ENCODE results near the gene B4GALNT3.

Gene B4GALNT3

DNA sequence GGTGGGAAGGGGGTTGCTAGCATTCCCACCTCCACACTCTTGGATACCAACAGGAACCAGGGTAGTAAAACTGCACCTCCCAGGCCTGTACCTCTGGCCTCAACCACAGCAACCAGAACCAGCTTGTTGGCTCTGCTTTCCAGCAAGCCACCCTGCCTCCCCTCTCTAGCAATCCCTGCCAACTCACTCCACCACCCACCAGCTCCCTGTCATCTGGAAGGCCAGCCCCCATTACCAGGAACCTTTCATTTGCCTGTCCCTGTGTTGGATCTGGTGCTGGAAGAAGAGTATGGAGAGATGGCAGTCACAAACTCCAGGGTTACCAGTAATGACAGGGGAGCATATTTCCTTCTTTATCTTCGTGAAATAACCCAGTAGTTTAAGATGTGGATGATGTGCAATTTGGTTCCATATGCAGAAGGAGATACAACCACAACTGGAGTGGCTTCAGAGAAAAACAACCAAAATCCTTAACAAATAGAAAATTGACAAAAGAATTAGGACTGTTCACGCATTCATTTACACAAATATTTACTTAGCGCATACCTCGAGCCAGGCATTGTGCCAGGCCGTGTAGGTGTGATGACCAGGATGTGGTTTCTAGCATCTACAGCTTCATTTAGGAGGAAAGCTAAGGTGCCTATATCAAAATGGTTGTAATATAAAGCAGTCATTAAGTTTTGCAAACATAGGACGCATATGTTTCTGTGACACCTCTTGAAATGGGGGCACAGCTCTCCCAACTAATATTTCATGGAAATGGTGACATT is 3.4 kb downstream of the B4GALNT3 start:
- H2BK15ac ChIP-seq (ENCODE audit: low read depth, poor library complexity, severe bottlenecking): no peak overlapping the region
- no peak overlapping the region for H2BK12ac ChIP-seq (ENCODE audit: low read length in 2 of 2)
- H3K14ac ChIP-seq (ENCODE audit: low read length in 2 of 2): no peak overlapping the region
- no peak overlapping the region for H3K9ac ChIP-seq (ENCODE audit: low read length)
- H3K4me1 ChIP-seq (ENCODE audit: control insufficient read depth, insufficient read depth, low read depth, low read length): peaks cover 10% of the 10 kb centered on the region
- no peak overlapping the region for H3K23ac ChIP-seq (ENCODE audit: low read length in 2 of 2)
- no peak overlapping the region for H2AFZ ChIP-seq (ENCODE audit: low read depth, low read length)
- no peaks in the 10 kb centered on the region for H3K79me1 ChIP-seq (replicated peaks; ENCODE audit: low read length, poor library complexity, severe bottlenecking)
- 86% methylated on average over 5 of the region's 6 CpGs for WGBS
- no peaks in the 10 kb centered on the region for H3K9me3 ChIP-seq (ENCODE audit: control insufficient read depth, low read length)
- no peak overlapping the region for H3K27ac ChIP-seq (ENCODE audit: low read length, poor library complexity, severe bottlenecking)
- H3K4me2 ChIP-seq (ENCODE audit: low read length, poor library complexity, severe bottlenecking): no peak overlapping the region
- H2BK5ac ChIP-seq (ENCODE audit: low read depth, low read length, poor library complexity, severe bottlenecking): no peak overlapping the region
- H3K4me3 ChIP-seq (ENCODE audit: insufficient read depth in 1 of 2, low read depth in 1 of 2, low read length in 2 of 2): no peak overlapping the region
- no peak overlapping the region for H4K91ac ChIP-seq (ENCODE audit: low read length)
- H4K8ac ChIP-seq (ENCODE audit: low read length): no peak overlapping the region
- no peak for DNase-seq
- H3K4ac ChIP-seq (ENCODE audit: low read depth in 1 of 2, low read length in 2 of 2): no peak overlapping the region
- no peaks in the 10 kb centered on the region for H3K36me3 ChIP-seq (ENCODE audit: control insufficient read depth in 1 of 2, insufficient read depth in 2 of 2, low read depth in 1 of 2, low read length in 2 of 2)
- H2AK5ac ChIP-seq (ENCODE audit: low read length, severe bottlenecking): no peak overlapping the region
- no peak overlapping the region for H3K18ac ChIP-seq (ENCODE audit: low read depth in 1 of 2, low read length in 2 of 2)
- H3K27me3 ChIP-seq (ENCODE audit: control insufficient read depth in 1 of 2, insufficient read depth in 1 of 2, low read length in 2 of 2): peaks cover 40 to 82% of the 10 kb centered on the region in 2 experiments
- no peak overlapping the region for H2BK120ac ChIP-seq (ENCODE audit: low read depth, low read length)

DNA sequence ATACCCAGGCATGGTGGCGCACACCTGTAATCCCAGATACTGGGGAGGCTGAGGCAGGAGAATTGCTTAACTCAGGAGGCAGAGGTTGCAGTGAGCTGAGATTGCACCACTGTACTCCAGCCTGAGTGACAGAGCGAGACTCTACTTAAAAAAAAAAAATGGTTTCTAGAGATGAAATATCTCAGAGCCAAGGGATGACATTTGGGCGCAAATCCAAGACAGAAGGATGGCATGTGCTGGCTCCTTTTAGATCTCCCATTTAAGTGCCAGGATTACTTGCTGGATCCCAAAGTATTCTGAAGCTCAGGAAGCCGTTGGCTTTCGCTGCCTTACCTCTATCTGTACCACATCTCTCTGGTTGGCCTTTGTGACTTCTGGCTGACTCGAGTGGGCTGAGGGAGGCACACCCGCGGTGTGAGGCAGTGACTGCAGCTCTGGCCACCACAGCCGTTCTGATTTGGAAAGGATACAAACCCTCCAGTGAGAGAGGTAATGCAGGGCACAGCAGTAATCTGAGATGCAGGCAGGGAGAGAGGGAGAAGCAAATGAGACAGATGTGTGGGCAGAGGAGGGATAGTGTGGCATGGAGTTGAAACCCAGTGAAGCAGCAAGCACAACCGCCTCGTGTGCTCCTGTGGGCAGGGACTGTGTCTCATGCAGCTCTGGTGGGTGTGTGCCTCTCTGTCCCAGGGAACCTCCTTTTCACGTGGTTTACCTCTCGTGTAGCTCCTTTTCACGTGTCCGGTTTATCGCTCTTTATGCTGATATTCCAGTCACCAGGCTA is 4.9 kb downstream of the B4GALNT3 start:
- no peak overlapping the region for H3K18ac ChIP-seq (ENCODE audit: low read depth in 1 of 2, low read length in 2 of 2)
- H2BK120ac ChIP-seq (ENCODE audit: low read depth, low read length): no peak overlapping the region
- H2AFZ ChIP-seq (ENCODE audit: low read depth, low read length): no peak overlapping the region
- H4K8ac ChIP-seq (ENCODE audit: low read length): no peak overlapping the region
- H3K23ac ChIP-seq (ENCODE audit: low read length in 2 of 2): no peak overlapping the region
- no peak overlapping the region for H2BK15ac ChIP-seq (ENCODE audit: low read depth, poor library complexity, severe bottlenecking)
- H3K9ac ChIP-seq (ENCODE audit: low read length): no peak overlapping the region
- H3K36me3 ChIP-seq (ENCODE audit: control insufficient read depth in 1 of 2, insufficient read depth in 2 of 2, low read depth in 1 of 2, low read length in 2 of 2): no peaks in the 10 kb centered on the region
- no peak overlapping the region for H3K4me2 ChIP-seq (ENCODE audit: low read length, poor library complexity, severe bottlenecking)
- no peak overlapping the region for H3K4me3 ChIP-seq (ENCODE audit: insufficient read depth in 1 of 2, low read depth in 1 of 2, low read length in 2 of 2)
- H3K27me3 ChIP-seq (ENCODE audit: control insufficient read depth in 1 of 2, insufficient read depth in 1 of 2, low read length in 2 of 2): peaks cover 25 to 80% of the 10 kb centered on the region in 2 experiments
- no peak overlapping the region for H3K4ac ChIP-seq (ENCODE audit: low read depth in 1 of 2, low read length in 2 of 2)
- WGBS: 87% methylated on average over 16 of the region's 16 CpGs
- no peak overlapping the region for H2AK5ac ChIP-seq (ENCODE audit: low read length, severe bottlenecking)
- no peak for DNase-seq
- H2BK12ac ChIP-seq (ENCODE audit: low read length in 2 of 2): no peak overlapping the region
- no peak overlapping the region for H2BK5ac ChIP-seq (ENCODE audit: low read depth, low read length, poor library complexity, severe bottlenecking)
- H3K79me1 ChIP-seq (replicated peaks; ENCODE audit: low read length, poor library complexity, severe bottlenecking): no peaks in the 10 kb centered on the region
- H3K27ac ChIP-seq (ENCODE audit: low read length, poor library complexity, severe bottlenecking): no peak overlapping the region
- H4K91ac ChIP-seq (ENCODE audit: low read length): no peak overlapping the region
- H3K14ac ChIP-seq (ENCODE audit: low read length in 2 of 2): peak overlapping the region in 1 of 2 experiments; percentile 78
- H3K9me3 ChIP-seq (ENCODE audit: control insufficient read depth, low read length): no peaks in the 10 kb centered on the region
- peaks cover 5% of the 10 kb centered on the region for H3K4me1 ChIP-seq (ENCODE audit: control insufficient read depth, insufficient read depth, low read depth, low read length)

DNA sequence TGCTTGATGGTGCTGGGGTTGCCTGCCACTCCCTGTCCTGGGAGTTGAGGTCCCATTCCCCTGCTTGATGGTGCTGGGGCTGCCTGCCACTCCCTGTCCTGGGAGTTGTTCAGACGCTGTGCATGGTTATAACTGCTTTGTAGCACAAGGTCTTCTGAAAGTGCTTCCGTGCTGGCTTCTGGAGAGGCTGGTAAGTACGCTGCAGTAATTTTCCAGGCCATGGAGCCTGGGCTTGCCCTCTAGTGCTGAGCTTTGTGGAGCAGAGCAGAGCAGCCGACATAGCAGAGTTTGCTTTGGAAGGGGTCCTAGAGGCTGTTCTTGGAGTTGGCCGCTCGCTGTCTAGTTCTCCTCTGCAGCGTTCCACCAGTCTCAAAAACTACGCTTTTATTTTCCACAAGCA is 6.3 kb downstream of the B4GALNT3 start:
- no peak overlapping the region for H3K4me3 ChIP-seq (ENCODE audit: insufficient read depth in 1 of 2, low read depth in 1 of 2, low read length in 2 of 2)
- H3K79me1 ChIP-seq (replicated peaks; ENCODE audit: low read length, poor library complexity, severe bottlenecking): no peaks in the 10 kb centered on the region
- no peak overlapping the region for H2BK120ac ChIP-seq (ENCODE audit: low read depth, low read length)
- H3K9me3 ChIP-seq (ENCODE audit: control insufficient read depth, low read length): no peaks in the 10 kb centered on the region
- no peak overlapping the region for H3K18ac ChIP-seq (ENCODE audit: low read depth in 1 of 2, low read length in 2 of 2)
- H3K9ac ChIP-seq (ENCODE audit: low read length): no peak overlapping the region
- no peaks in the 10 kb centered on the region for H3K36me3 ChIP-seq (ENCODE audit: control insufficient read depth in 1 of 2, insufficient read depth in 2 of 2, low read depth in 1 of 2, low read length in 2 of 2)
- H2BK12ac ChIP-seq (ENCODE audit: low read length in 2 of 2): no peak overlapping the region
- no peak overlapping the region for H4K8ac ChIP-seq (ENCODE audit: low read length)
- H2BK5ac ChIP-seq (ENCODE audit: low read depth, low read length, poor library complexity, severe bottlenecking): no peak overlapping the region
- H3K27ac ChIP-seq (ENCODE audit: low read length, poor library complexity, severe bottlenecking): no peak overlapping the region
- H3K4ac ChIP-seq (ENCODE audit: low read depth in 1 of 2, low read length in 2 of 2): no peak overlapping the region
- 82% methylated on average over 7 of the region's 8 CpGs for WGBS
- no peak overlapping the region for H3K4me2 ChIP-seq (ENCODE audit: low read length, poor library complexity, severe bottlenecking)
- H2AFZ ChIP-seq (ENCODE audit: low read depth, low read length): no peak overlapping the region
- H3K27me3 ChIP-seq (ENCODE audit: control insufficient read depth in 1 of 2, insufficient read depth in 1 of 2, low read length in 2 of 2): peaks cover 21 to 82% of the 10 kb centered on the region in 2 experiments
- no peak overlapping the region for H2BK15ac ChIP-seq (ENCODE audit: low read depth, poor library complexity, severe bottlenecking)
- DNase-seq: no peak
- no peaks in the 10 kb centered on the region for H3K4me1 ChIP-seq (ENCODE audit: control insufficient read depth, insufficient read depth, low read depth, low read length)
- H3K23ac ChIP-seq (ENCODE audit: low read length in 2 of 2): no peak overlapping the region
- no peak overlapping the region for H2AK5ac ChIP-seq (ENCODE audit: low read length, severe bottlenecking)
- no peak overlapping the region for H4K91ac ChIP-seq (ENCODE audit: low read length)
- H3K14ac ChIP-seq (ENCODE audit: low read length in 2 of 2): no peak overlapping the region

DNA sequence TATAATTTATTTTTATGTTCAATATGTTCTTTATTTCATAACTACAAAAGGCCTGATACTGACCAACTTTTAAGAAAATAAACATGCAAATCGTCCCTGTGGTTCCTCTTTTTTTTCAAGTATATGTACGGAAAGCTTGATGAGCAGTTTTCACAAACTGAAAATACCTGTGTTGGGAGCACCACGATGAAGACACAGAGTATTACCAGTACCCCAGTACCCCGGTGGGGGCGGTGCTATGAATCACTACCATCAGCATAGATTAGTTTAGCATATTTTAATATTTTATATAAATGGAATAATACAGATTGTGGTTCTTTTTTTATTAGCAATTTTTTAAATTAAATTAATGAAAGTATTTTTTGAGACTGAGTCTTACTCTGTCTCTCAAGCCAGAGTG is 7.0 kb downstream of the B4GALNT3 start:
- no peak overlapping the region for H3K27ac ChIP-seq (ENCODE audit: low read length, poor library complexity, severe bottlenecking)
- H3K4ac ChIP-seq (ENCODE audit: low read depth in 1 of 2, low read length in 2 of 2): no peak overlapping the region
- H3K27me3 ChIP-seq (ENCODE audit: control insufficient read depth in 1 of 2, insufficient read depth in 1 of 2, low read length in 2 of 2): peaks cover 14 to 76% of the 10 kb centered on the region in 2 experiments
- H3K4me1 ChIP-seq (ENCODE audit: control insufficient read depth, insufficient read depth, low read depth, low read length): no peaks in the 10 kb centered on the region
- WGBS: 94% methylated on average over 2 of the region's 5 CpGs
- H2BK120ac ChIP-seq (ENCODE audit: low read depth, low read length): no peak overlapping the region
- H3K9me3 ChIP-seq (ENCODE audit: control insufficient read depth, low read length): no peaks in the 10 kb centered on the region
- no peak overlapping the region for H2AK5ac ChIP-seq (ENCODE audit: low read length, severe bottlenecking)
- H4K8ac ChIP-seq (ENCODE audit: low read length): no peak overlapping the region
- no peak for DNase-seq
- H3K18ac ChIP-seq (ENCODE audit: low read depth in 1 of 2, low read length in 2 of 2): no peak overlapping the region
- H3K4me3 ChIP-seq (ENCODE audit: insufficient read depth in 1 of 2, low read depth in 1 of 2, low read length in 2 of 2): no peak overlapping the region
- no peak overlapping the region for H3K23ac ChIP-seq (ENCODE audit: low read length in 2 of 2)
- no peak overlapping the region for H2BK12ac ChIP-seq (ENCODE audit: low read length in 2 of 2)
- H3K9ac ChIP-seq (ENCODE audit: low read length): no peak overlapping the region
- no peak overlapping the region for H2AFZ ChIP-seq (ENCODE audit: low read depth, low read length)
- no peak overlapping the region for H3K14ac ChIP-seq (ENCODE audit: low read length in 2 of 2)
- no peak overlapping the region for H3K4me2 ChIP-seq (ENCODE audit: low read length, poor library complexity, severe bottlenecking)
- H3K79me1 ChIP-seq (replicated peaks; ENCODE audit: low read length, poor library complexity, severe bottlenecking): no peaks in the 10 kb centered on the region
- no peak overlapping the region for H2BK15ac ChIP-seq (ENCODE audit: low read depth, poor library complexity, severe bottlenecking)
- no peaks in the 10 kb centered on the region for H3K36me3 ChIP-seq (ENCODE audit: control insufficient read depth in 1 of 2, insufficient read depth in 2 of 2, low read depth in 1 of 2, low read length in 2 of 2)
- H4K91ac ChIP-seq (ENCODE audit: low read length): no peak overlapping the region
- H2BK5ac ChIP-seq (ENCODE audit: low read depth, low read length, poor library complexity, severe bottlenecking): no peak overlapping the region

Data from mesenchymal stem cell (in vitro differentiated cells and primary cell).